H1 (cell line): ENCODE results near the gene PRKCA. TPM values are rescaled to one million over a fixed set of nuclear protein-coding genes. Genes with fewer than 3 reads are reported as not detected.

Experiments used
- CTCF ChIA-PET: fragments of 300-600 bp; sonication (Branson Sonifier 250); formaldehyde crosslinking; loops from one replicate; lab custom pipeline; 2021; ENCODE audit not compliant: partially characterized antibody; lab: Charles Lee
- POLR2A ChIA-PET: fragments of 300-600 bp; sonication (Branson Sonifier 250); formaldehyde crosslinking; loops from one replicate; lab custom pipeline; 2021; ENCODE audit warnings: inconsistent platforms; ENCODE audit not compliant: partially characterized antibody; lab: Charles Lee
- DNase-seq, 2 experiments: peaks; one replicate each; pipeline versions ENCODE4 v3.0.0 to v3.0.0-alpha.2; 2010 to 2022; ENCODE audit warnings: low spot score in 2 of 2, low read depth in 1 of 2, mixed read lengths in 1 of 2
- FAIRE-seq: peaks from 2 replicates; lab custom pipeline; 2011; peaks lifted over from hg19 to GRCh38; lab: Jason Lieb, UNC
- H2AFZ ChIP-seq: 2 replicates; pipeline ENCODE4 v1.8.1; 2012; ENCODE audit warnings: low read length, inconsistent platforms
- H2AK5ac ChIP-seq: 2 replicates; pipeline ENCODE4 v1.6.1; 2013; ENCODE audit warnings: low read depth, low read length
- H2BK120ac ChIP-seq: replicated peaks from 2 replicates; pipeline ENCODE3; 2013; ENCODE audit warnings: low read depth, low read length, inconsistent platforms
- H2BK12ac ChIP-seq: 2 replicates; pipeline ENCODE4 v1.6.1; 2013; ENCODE audit warnings: low read depth, low read length
- H2BK15ac ChIP-seq: 2 replicates; pipeline ENCODE4 v1.6.1; 2013; ENCODE audit warnings: low read length
- H2BK20ac ChIP-seq: 2 replicates; pipeline ENCODE4 v1.6.1; 2013; ENCODE audit warnings: low read length
- H2BK5ac ChIP-seq: 2 replicates; pipeline ENCODE4 v1.6.1; 2013; ENCODE audit warnings: low read depth, low read length
- H3K14ac ChIP-seq: 2 replicates; pipeline ENCODE4 v1.6.1; 2013; ENCODE audit warnings: inconsistent platforms; ENCODE audit not compliant: insufficient read length
- H3K18ac ChIP-seq: 2 replicates; pipeline ENCODE4 v1.6.1; 2013; ENCODE audit warnings: low read length; ENCODE audit errors: extremely low read depth
- H3K23ac ChIP-seq: 2 replicates; pipeline ENCODE4 v1.6.1; 2013; ENCODE audit warnings: inconsistent platforms; ENCODE audit not compliant: insufficient read length
- H3K23me2 ChIP-seq: 2 replicates; pipeline ENCODE4 v1.6.1; 2013; ENCODE audit warnings: low read depth, low read length
- H3K27ac ChIP-seq: 2 replicates; pipeline ENCODE4 v1.6.1; 2011; ENCODE audit warnings: low read depth, low read length, inconsistent platforms
- H3K27me3 ChIP-seq, 4 experiments: replicated peaks in 1 of 4; 1 replicate in 1 of 4; 2 replicates in 3 of 4; pipeline versions ENCODE4 v1.6.1 to v1.8.1; 2011 to 2013; ENCODE audit warnings: low read length in 3 of 4, mild to moderate bottlenecking in 3 of 4, inconsistent platforms in 2 of 4, mixed read lengths in 2 of 4, moderate library complexity in 1 of 4; ENCODE audit not compliant: control insufficient read depth in 3 of 4, insufficient read depth in 3 of 4; ENCODE audit errors: extremely low read depth in 1 of 4
- H3K36me3 ChIP-seq, 4 experiments: 2 replicates each; pipeline versions ENCODE4 v1.6.1 to v1.8.1; 2011 to 2013; ENCODE audit warnings: mild to moderate bottlenecking in 4 of 4, low read length in 3 of 4, moderate library complexity in 2 of 4, control low read depth in 1 of 4, inconsistent platforms in 1 of 4; ENCODE audit not compliant: insufficient read depth in 4 of 4, control insufficient read depth in 2 of 4
- H3K4ac ChIP-seq: replicated peaks from 2 replicates; pipeline ENCODE3; 2013; ENCODE audit warnings: low read length, low read depth, mixed read lengths, inconsistent platforms; ENCODE audit not compliant: insufficient read length
- H3K4me1 ChIP-seq, 4 experiments: replicated peaks in 1 of 4; 1 replicate in 1 of 4; 2 replicates in 3 of 4; pipeline versions ENCODE4 v1.6.1 to v1.8.1; 2011 to 2013; ENCODE audit warnings: low read length in 3 of 4, inconsistent platforms in 2 of 4, mixed read lengths in 1 of 4; ENCODE audit not compliant: insufficient read depth in 4 of 4, control insufficient read depth in 3 of 4
- H3K4me2 ChIP-seq, 2 experiments: 2 replicates each; pipeline versions ENCODE4 v1.6.1 to v1.8.1; 2011 to 2013; ENCODE audit warnings: low read depth in 2 of 2, low read length in 2 of 2, control low read depth in 1 of 2, inconsistent platforms in 1 of 2, mild to moderate bottlenecking in 1 of 2; ENCODE audit not compliant: insufficient read depth in 1 of 2
- H3K4me3 ChIP-seq, 4 experiments: fragments of 200-600, 300-600 bp in 1 of 4; sonication (generic), shearing (Covaris generic), sonication (Bioruptor Twin) in 1 of 4; 2 replicates each; pipeline versions ENCODE4 v1.5.1 to v1.8.1; 2011 to 2016; ENCODE audit warnings: low read length in 4 of 4, low read depth in 3 of 4, control low read depth in 2 of 4, inconsistent platforms in 2 of 4, mild to moderate bottlenecking in 2 of 4, mixed read lengths in 1 of 4, moderate library complexity in 1 of 4; ENCODE audit not compliant: insufficient read depth in 2 of 4; ENCODE audit errors: extremely low read depth in 1 of 4
- H3K56ac ChIP-seq: replicated peaks from 2 replicates; pipeline ENCODE3; 2013; ENCODE audit warnings: low read depth, mild to moderate bottlenecking, mixed read lengths, low read length, inconsistent platforms; ENCODE audit not compliant: insufficient read length
- H3K79me1 ChIP-seq: 2 replicates; pipeline ENCODE4 v1.6.1; 2013; ENCODE audit warnings: low read depth, low read length, control low read depth
- H3K79me2 ChIP-seq, 2 experiments: 2 replicates each; pipeline versions ENCODE4 v1.6.1 to v1.8.1; 2012 to 2013; ENCODE audit warnings: low read length in 2 of 2, mild to moderate bottlenecking in 2 of 2, inconsistent platforms in 1 of 2; ENCODE audit not compliant: insufficient read depth in 2 of 2, control insufficient read depth in 1 of 2
- H3K9ac ChIP-seq, 4 experiments: replicated peaks in 1 of 4; 1 replicate in 1 of 4; 2 replicates in 3 of 4; pipeline versions ENCODE4 v1.6.1 to v1.8.1; 2011 to 2013; ENCODE audit warnings: low read depth in 3 of 4, low read length in 3 of 4, control low read depth in 2 of 4, mild to moderate bottlenecking in 2 of 4, moderate library complexity in 2 of 4, inconsistent platforms in 1 of 4; ENCODE audit errors: extremely low read depth in 1 of 4
- H3K9me3 ChIP-seq, 2 experiments: 2 replicates each; pipeline versions ENCODE4 v1.6.1 to v1.8.1; 2012 to 2013; ENCODE audit warnings: mild to moderate bottlenecking in 2 of 2, moderate library complexity in 2 of 2, control low read depth in 1 of 2, inconsistent platforms in 1 of 2, low read depth in 1 of 2, low read length in 1 of 2, mixed read lengths in 1 of 2; ENCODE audit not compliant: insufficient read depth in 2 of 2
- H4K20me1 ChIP-seq, 2 experiments: replicated peaks in 1 of 2; 2 replicates each; pipeline versions ENCODE3 to v1.8.1; 2011 to 2013; ENCODE audit warnings: inconsistent platforms in 2 of 2, low read length in 2 of 2, mild to moderate bottlenecking in 1 of 2; ENCODE audit not compliant: insufficient read depth in 2 of 2, control insufficient read depth in 1 of 2
- H4K5ac ChIP-seq: 2 replicates; pipeline ENCODE4 v1.6.1; 2013; ENCODE audit warnings: low read length, low read depth, mixed read lengths, inconsistent platforms; ENCODE audit not compliant: insufficient read length
- H4K8ac ChIP-seq: 2 replicates; pipeline ENCODE4 v1.8.0; 2013; ENCODE audit warnings: mild to moderate bottlenecking, moderate library complexity, low read length, inconsistent platforms; ENCODE audit not compliant: insufficient read depth; ENCODE audit errors: extremely low read depth
- H4K91ac ChIP-seq: replicated peaks from 2 replicates; pipeline ENCODE3; 2013; ENCODE audit warnings: low read length, mixed read lengths, inconsistent platforms; ENCODE audit not compliant: insufficient read length
- BACH1 ChIP-seq: IDR thresholded peaks from 2 replicates; pipeline ENCODE4 v1.6.1; 2012; ENCODE audit warnings: low read length, improper control_type of control experiment
- CBX5 ChIP-seq: fragments of 300-800, 300-1000 bp; sonication (generic); IDR thresholded peaks from 2 replicates; pipeline ENCODE4 v1.7.1; 2016; ENCODE audit warnings: antibody characterized with exemption, low read length, low read depth
- EP300 ChIP-seq, 2 experiments: IDR thresholded peaks; 1 replicate in 1 of 2; 2 replicates in 1 of 2; pipeline ENCODE4 v1.6.1; 2011 to 2012; ENCODE audit warnings: low read depth in 2 of 2, low read length in 2 of 2, mild to moderate bottlenecking in 2 of 2, borderline replicate concordance in 1 of 2, inconsistent platforms in 1 of 2, moderate library complexity in 1 of 2
- FOSL1 ChIP-seq: IDR thresholded peaks from 2 replicates; pipeline ENCODE4 v1.6.1; 2011; ENCODE audit warnings: mild to moderate bottlenecking, low read depth, low read length, moderate library complexity; ENCODE audit not compliant: insufficient read depth
- GTF2F1 ChIP-seq: IDR thresholded peaks from 2 replicates; pipeline ENCODE4 v1.6.1; 2012; ENCODE audit warnings: low read depth, low read length, improper control_type of control experiment, borderline replicate concordance
- JUND ChIP-seq: IDR thresholded peaks from 2 replicates; pipeline ENCODE4 v1.6.1; 2011; ENCODE audit warnings: mild to moderate bottlenecking, improper control_type of control experiment, low read length
- KDM4A ChIP-seq: IDR thresholded peaks from one replicate; pipeline ENCODE4 v1.7.1; 2012; ENCODE audit warnings: low read depth, mild to moderate bottlenecking, moderate library complexity, low read length, inconsistent platforms; ENCODE audit not compliant: severe bottlenecking
- KDM5A ChIP-seq: fragments of 200-600 bp; IDR thresholded peaks from 2 replicates; pipeline ENCODE4 v1.7.1; 2012; ENCODE audit warnings: mild to moderate bottlenecking, low read length, inconsistent platforms, mixed read lengths
- NRF1 ChIP-seq: IDR thresholded peaks from 2 replicates; pipeline ENCODE4 v1.6.1; 2011; ENCODE audit warnings: mild to moderate bottlenecking, low read depth, low read length, improper control_type of control experiment
- SAP30 ChIP-seq: fragments of 300-600 bp; sonication (generic); IDR thresholded peaks from 2 replicates; pipeline ENCODE4 v1.7.1; 2012; ENCODE audit warnings: low read length, moderate library complexity, mild to moderate bottlenecking, inconsistent platforms; ENCODE audit not compliant: insufficient read depth, insufficient replicate concordance
- SIN3A ChIP-seq, 2 experiments: IDR thresholded peaks in 1 of 2; conservative IDR thresholded peaks in 1 of 2; 2 replicates each; pipeline ENCODE4 v1.6.1; 2011 to 2012; ENCODE audit warnings: low read length in 2 of 2, improper control_type of control experiment in 1 of 2, low read depth in 1 of 2, mild to moderate bottlenecking in 1 of 2
- SP1 ChIP-seq: IDR thresholded peaks from 2 replicates; pipeline ENCODE4 v1.6.1; 2011; ENCODE audit warnings: low read depth, low read length
- WGBS, 2 experiments: shearing (Covaris generic) in 1 of 2; methylation state at CpG; one replicate each; pipeline versions ENCODE4 v1.1.6 to v1.1.7; 2013 to 2015; ENCODE audit warnings: low lambda C conversion rate in 2 of 2, mixed read lengths in 2 of 2, inconsistent platforms in 1 of 2, low coverage in 1 of 2, missing lambda C conversion rate in 1 of 2; ENCODE audit not compliant: insufficient replicate concordance in 2 of 2, insufficient coverage in 1 of 2, insufficient read length in 1 of 2; ENCODE audit errors: extremely low coverage in 1 of 2, missing lambda C conversion rate in 1 of 2; 5-methylcytosine and 5-hydroxymethylcytosine counted together
- polyA plus RNA-seq, 7 experiments: library from polyadenylated mRNA; depleted of rRNA in 3 of 7; stranded (reverse) in 5 of 7; unstranded in 2 of 7; fragments of >200 nt in 5 of 7; fragments of 200-250 nt in 2 of 7; gene quantifications; 1 replicate in 5 of 7; 2 replicates in 1 of 7; 4 replicates in 1 of 7; pipeline versions ENCODE4 v1.2.1 to v1.2.3, GENCODE V29; 2011 to 2013; ENCODE audit warnings: missing spikeins in 2 of 7, mixed read lengths in 2 of 7
- total RNA-seq: library from RNA; stranded (reverse); fragmentation: NEBNext Ultra II Directional; extraction: Animal tissue kit (Norgen Biotek cat#: 25700); gene quantifications from 2 replicates; pipeline ENCODE4 v1.2.1, GENCODE V29; 2021
- TF ChIP-seq, protein P1 (sequence below): IDR thresholded peaks from 2 replicates; pipeline ENCODE4 v1.6.1; 2011; ENCODE audit warnings: low read length, improper control_type of control experiment

Gene PRKCA
- total and polyA plus RNA-seq, 2 of the 8 experiments (the other 6 are each of a cell fraction or from before 2014, with no cell fraction given) = 5.8 to 17.8 TPM

DNA sequence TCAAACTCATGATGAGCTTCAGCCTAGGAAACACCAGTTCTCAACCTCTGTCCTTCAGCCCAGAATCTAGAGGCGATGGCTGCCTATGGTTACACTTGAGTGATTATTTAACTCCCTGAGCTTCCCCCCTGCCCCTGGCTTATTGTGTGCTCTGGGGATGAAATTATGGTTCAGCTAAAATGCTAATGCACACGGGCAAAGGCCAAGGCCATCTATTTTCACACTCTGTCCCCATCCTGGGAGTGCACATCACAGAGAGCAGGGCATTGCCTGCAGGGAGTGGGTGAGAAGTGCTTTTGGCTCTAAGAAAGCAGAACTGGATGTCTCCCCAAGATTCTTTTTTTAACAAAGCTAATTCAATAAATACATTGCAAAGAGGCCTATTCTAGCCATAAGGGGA, 510.9 kb downstream of the PRKCA start:
- Histone ChIP-seq H3K4me2 (no peak overlapping the region), H2BK15ac (no peak overlapping the region), H3K9ac (no peak overlapping the region), H3K27ac (no peak overlapping the region), H3K4ac (no peak overlapping the region), H3K4me1 (no peaks in the 10 kb centered on the region), H2BK120ac (no peak overlapping the region), H3K36me3 (no peaks in the 10 kb centered on the region), H3K27me3 (no peaks in the 10 kb centered on the region), H4K5ac (no peak overlapping the region), H2AFZ (no peak overlapping the region), H3K4me3 (no peak overlapping the region), H2BK5ac (no peak overlapping the region), H3K56ac (no peak overlapping the region), H4K20me1 (no peaks in the 10 kb centered on the region), H4K8ac (no peak overlapping the region), H2AK5ac (no peak overlapping the region), H2BK12ac (no peak overlapping the region), H3K79me1 (no peaks in the 10 kb centered on the region), H2BK20ac (no peak overlapping the region), H3K79me2 (no peaks in the 10 kb centered on the region), H3K14ac (no peak overlapping the region), H4K91ac (no peak overlapping the region), H3K18ac (no peak overlapping the region), H3K23ac (no peak overlapping the region), H3K23me2 (no peaks in the 10 kb centered on the region), H3K9me3 (peaks cover 6 to 8% of the 10 kb centered on the region in 2 experiments; a peak in 3 of 4 replicates)
- FAIRE-seq (no peak), DNase-seq (no peak)
- ChIA-PET CTCF (interaction anchor here (0.6 to 1.8 kb wide), 7 partner anchors 18 to 82 kb away, joined by 3 to 6 read pairs (median 3); no protein-coding TSS in a partner anchor), POLR2A (interaction anchor here (1.2 to 1.7 kb wide), 3 partner anchors 10 to 23 kb away, joined by 3 to 4 read pairs (median 3); no protein-coding TSS in a partner anchor)
- WGBS, 2 experiments = 80% methylated on average over 2 of the region's 2 CpGs; no CpG with 5 or more reads in 1 of the 2 experiments
- TF ChIP-seq KDM4A (no peak), FOSL1 (no peak), GTF2F1 (no peak), SP1 (no peak), CBX5 (no peak), SIN3A (conservative IDR thresholded peaks at IDR 0.05 in 1 of 2, IDR thresholded peaks at IDR 0.05 in 1 of 2; ENCODE audit: low read depth in 1 of 2, low read length in 2 of 2) (no peak), JUND (no peak), BACH1 (no peak), NRF1 (no peak), KDM5A (no peak), EP300 (IDR thresholded peaks at IDR 0.05; ENCODE audit: borderline replicate concordance in 1 of 2, low read depth in 2 of 2, low read length in 2 of 2) (no peak), SAP30 (no peak)
- TF ChIP-seq, protein P1, sequence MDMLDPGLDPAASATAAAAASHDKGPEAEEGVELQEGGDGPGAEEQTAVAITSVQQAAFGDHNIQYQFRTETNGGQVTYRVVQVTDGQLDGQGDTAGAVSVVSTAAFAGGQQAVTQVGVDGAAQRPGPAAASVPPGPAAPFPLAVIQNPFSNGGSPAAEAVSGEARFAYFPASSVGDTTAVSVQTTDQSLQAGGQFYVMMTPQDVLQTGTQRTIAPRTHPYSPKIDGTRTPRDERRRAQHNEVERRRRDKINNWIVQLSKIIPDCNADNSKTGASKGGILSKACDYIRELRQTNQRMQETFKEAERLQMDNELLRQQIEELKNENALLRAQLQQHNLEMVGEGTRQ = no peak
